GM18858 (cell line): ENCODE measurements around the gene CGNL1.
A peak's percentile ranks its signal among the peaks of the same experiment; 100 is the strongest.

Experiments
- ATAC-seq: cut with Tn5 transposase; IDR thresholded peaks from one replicate; pipeline ENCODE4 v1.9.1; 2021; ENCODE audit not compliant: unreplicated experiment

CGNL1 gene

GRCh38 chr15:57519806-57520205, 143.5 kb downstream of the CGNL1 start:
- no peak for ATAC-seq

GRCh38 chr15:57521503-57521902, 145.2 kb downstream of the CGNL1 start:
- no peak for ATAC-seq

- no peak for ATAC-seq
Measured at GRCh38 chr15:57522148-57522547, 145.8 kb downstream of the CGNL1 start.

GRCh38 chr15:57525581-57525980, 149.3 kb downstream of the CGNL1 start:
- ATAC-seq, result no peak

- no peak for ATAC-seq
Measured at GRCh38 chr15:57526076-57526475, 149.8 kb downstream of the CGNL1 start.

GRCh38 chr15:57526615-57527014, 150.3 kb downstream of the CGNL1 start:
- ATAC-seq, result no peak

- no peak for ATAC-seq
Measured at GRCh38 chr15:57527382-57528091, 151.2 kb downstream of the CGNL1 start.

- no peak for ATAC-seq
Measured at GRCh38 chr15:57528940-57529565, 152.7 kb downstream of the CGNL1 start.

GRCh38 chr15:57529748-57530147, 153.4 kb downstream of the CGNL1 start:
- no peak for ATAC-seq

- ATAC-seq, result no peak
Measured at GRCh38 chr15:57532731-57533447, 156.6 kb downstream of the CGNL1 start.

- no peak for ATAC-seq
Measured at GRCh38 chr15:57533448-57533799, 157.1 kb downstream of the CGNL1 start.

GRCh38 chr15:57534281-57534680, 158.0 kb downstream of the CGNL1 start:
- ATAC-seq, result no peak

- no peak for ATAC-seq
Measured at GRCh38 chr15:57537072-57537471, 160.8 kb downstream of the CGNL1 start.

- ATAC-seq, result no peak
Measured at GRCh38 chr15:57537488-57538264, 161.4 kb downstream of the CGNL1 start.

GRCh38 chr15:57538265-57538529, 161.9 kb downstream of the CGNL1 start:
- no peak for ATAC-seq

- ATAC-seq, result no peak
Measured at GRCh38 chr15:57538821-57539220, 162.5 kb downstream of the CGNL1 start.

GRCh38 chr15:57540211-57540610, 163.9 kb downstream of the CGNL1 start:
- no peak for ATAC-seq

- ATAC-seq, result peak; percentile 80
Measured at GRCh38 chr15:57540736-57541135, 164.4 kb downstream of the CGNL1 start.

- no peak for ATAC-seq
Measured at GRCh38 chr15:57541271-57541670, 165.0 kb downstream of the CGNL1 start.

- no peak for ATAC-seq
Measured at GRCh38 chr15:57541805-57542504, 165.7 kb downstream of the CGNL1 start.

- no peak for ATAC-seq
Measured at GRCh38 chr15:57542505-57542817, 166.2 kb downstream of the CGNL1 start.
